Measurements from ENCODE around the gene MYL6B.

Gene MYL6B

GRCh38 chr12:56197921-56198635 lies 45.7 kb downstream of the MYL6B start:
- no peak for DNase-seq
- Histone ChIP-seq H3K4me3 (ENCODE audit: low read depth, low read length) (no peak overlapping the region), H3K27me3 (no peaks in the 10 kb centered on the region), H3K9me3 (no peaks in the 10 kb centered on the region), H3K4me1 (no peaks in the 10 kb centered on the region), H3K36me3 (no peaks in the 10 kb centered on the region)
- no peak for TF ChIP-seq CTCF (IDR thresholded peaks at IDR 0.05; ENCODE audit: low read depth, low read length)

- H3K4me3 ChIP-seq (ENCODE audit: low read depth, low read length) = no peak overlapping the region
- no peaks in the 10 kb centered on the region for H3K9me3 ChIP-seq
- no peaks in the 10 kb centered on the region for H3K36me3 ChIP-seq
- H3K27me3 ChIP-seq = no peaks in the 10 kb centered on the region
- TF ChIP-seq CTCF (IDR thresholded peaks at IDR 0.05; ENCODE audit: low read depth, low read length) = no peak
- no peak for DNase-seq
- H3K4me1 ChIP-seq = no peaks in the 10 kb centered on the region
Observed at GRCh38 chr12:56198836-56199235, 46.4 kb downstream of the MYL6B start.

- DNase-seq = no peak
Observed at GRCh38 chr12:56202366-56202765, 50.0 kb downstream of the MYL6B start.

GRCh38 chr12:56202838-56203237 lies 50.5 kb downstream of the MYL6B start:
- H3K27me3 ChIP-seq = no peaks in the 10 kb centered on the region
- no peak overlapping the region for H3K4me3 ChIP-seq (ENCODE audit: low read depth, low read length)
- no peaks in the 10 kb centered on the region for H3K4me1 ChIP-seq
- no peaks in the 10 kb centered on the region for H3K9me3 ChIP-seq
- H3K36me3 ChIP-seq = peaks cover 12% of the 10 kb centered on the region
- no peak for DNase-seq
- no peak for TF ChIP-seq CTCF (IDR thresholded peaks at IDR 0.05; ENCODE audit: low read depth, low read length)

More at GRCh38 chr12:56202366-56202765, 50.0 kb downstream of the MYL6B start:
- no peak for TF ChIP-seq CTCF (IDR thresholded peaks at IDR 0.05; ENCODE audit: low read depth, low read length)
- Histone ChIP-seq H3K4me3 (ENCODE audit: low read depth, low read length) (no peak overlapping the region), H3K9me3 (no peaks in the 10 kb centered on the region), H3K36me3 (peaks cover 8% of the 10 kb centered on the region), H3K27me3 (no peaks in the 10 kb centered on the region), H3K4me1 (no peaks in the 10 kb centered on the region)

- H3K4me1 ChIP-seq = no peaks in the 10 kb centered on the region
- H3K27me3 ChIP-seq = no peaks in the 10 kb centered on the region
- TF ChIP-seq CTCF (IDR thresholded peaks at IDR 0.05; ENCODE audit: low read depth, low read length) = no peak
- peaks cover 15% of the 10 kb centered on the region for H3K36me3 ChIP-seq
- no peak for DNase-seq
- no peaks in the 10 kb centered on the region for H3K9me3 ChIP-seq
- no peak overlapping the region for H3K4me3 ChIP-seq (ENCODE audit: low read depth, low read length)
Observed at GRCh38 chr12:56204275-56204674, 51.9 kb downstream of the MYL6B start.

GRCh38 chr12:56205445-56205844 lies 53.1 kb downstream of the MYL6B start:
- no peak overlapping the region for H3K4me3 ChIP-seq (ENCODE audit: low read depth, low read length)
- DNase-seq = no peak
- no peaks in the 10 kb centered on the region for H3K27me3 ChIP-seq
- H3K36me3 ChIP-seq = peaks cover 25% of the 10 kb centered on the region
- no peaks in the 10 kb centered on the region for H3K4me1 ChIP-seq
- no peaks in the 10 kb centered on the region for H3K9me3 ChIP-seq
- TF ChIP-seq CTCF (IDR thresholded peaks at IDR 0.05; ENCODE audit: low read depth, low read length) = 0 out of 2 replicates have a peak, but pooled peaks have one; percentile 13
